HG03060 (cell line): ENCODE results near the gene PIRT.
"Not testable (repeated sequence)": the region's sequence is repeated elsewhere in the genome, so short reads cannot be mapped to it uniquely, and the experiment has no call there.

ENCODE experiments used
- ATAC-seq: cut with Tn5 transposase; IDR thresholded peaks from one replicate; pipeline ENCODE4 v1.9.1; 2021; ENCODE audit warnings: low read depth, moderate number of reproducible peaks; ENCODE audit not compliant: unreplicated experiment

The PIRT gene

DNA sequence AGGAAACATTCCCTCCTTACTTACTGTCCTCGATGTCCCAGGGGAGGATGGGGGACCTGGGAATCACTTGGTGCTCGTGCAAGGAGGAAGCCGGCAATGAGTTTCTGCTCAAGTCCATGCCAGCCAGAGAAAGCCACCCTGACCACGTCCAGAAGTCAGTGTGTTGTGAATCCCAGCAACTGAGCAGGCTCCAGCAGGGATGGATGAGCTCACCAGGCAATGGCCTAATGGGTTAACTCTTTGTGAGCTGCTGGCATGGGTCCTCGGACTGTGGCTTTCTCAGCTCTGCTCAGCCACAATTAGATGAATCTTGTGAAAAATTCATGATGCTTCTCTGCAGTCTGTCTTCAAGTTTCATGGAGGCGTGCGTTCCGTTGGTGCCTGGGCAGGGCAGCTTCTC is at the start of gene PIRT:
PIRT (minus strand) TSS at position 167 of the 400 bp plus-strand sequence. CDS start 12,442 bp downstream, outside the sequence.
- ATAC-seq = no peak

- no peak for ATAC-seq
Observed at GRCh38 chr17:10881959-10882358, 44.1 kb upstream of the PIRT start.

- ATAC-seq = no peak
Observed at GRCh38 chr17:10879190-10879836, 41.4 kb upstream of the PIRT start.

GRCh38 chr17:10875984-10876555 is 38.2 kb upstream of the PIRT start:
- no peak for ATAC-seq

- ATAC-seq = no peak
Observed at GRCh38 chr17:10875430-10875851, 37.6 kb upstream of the PIRT start.

GRCh38 chr17:10871914-10872313 is 34.0 kb upstream of the PIRT start:
- ATAC-seq = no peak

DNA sequence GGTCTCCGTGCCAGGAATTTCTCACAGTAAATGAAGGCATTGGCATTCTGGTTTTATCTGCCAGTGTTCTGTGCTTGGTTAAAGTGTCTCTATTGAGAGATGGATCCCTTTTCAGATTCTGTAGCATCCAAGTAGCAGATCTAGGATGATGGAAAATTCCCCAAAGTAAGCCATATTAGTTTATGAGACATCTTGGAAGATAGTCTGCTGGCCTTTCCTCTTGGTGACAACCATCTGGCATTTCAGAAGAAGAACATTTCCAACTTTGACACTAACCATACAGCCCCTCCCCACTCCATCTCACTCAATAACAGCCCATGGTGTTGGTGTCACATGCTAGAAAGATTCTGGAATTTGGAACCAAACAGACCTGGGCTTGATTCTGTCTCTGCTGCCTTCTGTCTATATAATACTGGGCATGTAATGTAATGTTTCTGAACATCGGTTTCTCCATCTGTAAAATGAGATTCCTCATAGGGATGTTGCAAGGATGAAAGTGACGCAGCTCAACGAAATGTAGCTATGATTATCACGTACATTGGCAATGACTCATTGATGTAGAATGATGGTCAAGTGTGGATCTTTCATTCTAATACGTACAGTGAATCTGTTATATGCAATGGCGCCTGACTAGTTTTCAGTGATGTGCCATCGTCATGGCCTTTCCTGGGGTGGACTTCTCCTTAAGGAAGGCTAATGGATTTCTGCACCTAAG is 32.6 kb upstream of the PIRT start:
- no peak for ATAC-seq

DNA sequence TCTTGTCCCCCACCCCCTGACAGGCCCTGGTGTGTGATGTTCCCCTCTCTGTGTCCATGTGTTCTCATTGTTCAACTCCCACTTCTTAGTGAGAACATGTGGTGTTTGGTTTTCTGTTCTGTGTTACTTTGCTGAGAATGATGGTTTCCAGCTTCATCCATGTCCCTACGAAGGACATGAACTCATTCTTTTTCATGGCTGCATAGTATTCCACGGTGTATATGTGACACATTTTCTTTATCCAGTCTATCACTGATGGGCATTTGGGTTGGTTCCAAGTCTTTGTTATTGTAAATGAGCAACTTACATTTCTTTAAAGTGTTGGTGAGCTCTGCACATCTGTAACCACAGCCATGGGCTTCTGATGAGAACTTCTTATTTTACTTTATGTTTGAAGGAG is 30.9 kb upstream of the PIRT start:
- ATAC-seq = not testable (repeated sequence)

- no peak for ATAC-seq
Observed at GRCh38 chr17:10859051-10859450, 21.2 kb upstream of the PIRT start.

- ATAC-seq = no peak
Observed at GRCh38 chr17:10857976-10858375, 20.1 kb upstream of the PIRT start.

GRCh38 chr17:10846636-10847035 is 8.7 kb upstream of the PIRT start:
- not testable (repeated sequence) for ATAC-seq

DNA sequence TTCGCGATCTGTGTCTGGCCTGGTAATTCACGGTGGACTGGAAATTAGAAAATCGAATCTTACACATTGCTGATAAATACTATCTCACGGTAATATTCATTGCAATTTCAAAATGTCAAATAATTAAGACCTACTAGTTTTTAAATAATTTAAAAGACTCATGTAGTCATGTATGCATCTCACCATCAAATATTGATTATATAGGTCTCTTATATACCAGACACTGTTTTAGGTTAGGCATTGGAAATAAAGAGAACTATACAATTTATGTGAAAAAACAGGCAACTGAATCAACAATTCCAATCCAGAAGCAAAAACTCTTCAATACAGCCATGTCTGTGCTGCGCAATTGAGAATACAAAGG is 7.5 kb upstream of the PIRT start:
- ATAC-seq = no peak

- ATAC-seq = peak; percentile 83
Observed at GRCh38 chr17:10844621-10845387, 6.9 kb upstream of the PIRT start.

- no peak for ATAC-seq
Observed at GRCh38 chr17:10843811-10844210, 5.9 kb upstream of the PIRT start.

- ATAC-seq = no peak
Observed at GRCh38 chr17:10842658-10843057, 4.8 kb upstream of the PIRT start.

GRCh38 chr17:10838682-10839081 is 795 bp upstream of the PIRT start:
- no peak for ATAC-seq

GRCh38 chr17:10836966-10837590 is 809 bp downstream of the PIRT start:
- ATAC-seq = no peak

- no peak for ATAC-seq
Observed at GRCh38 chr17:10836145-10836544, 1.7 kb downstream of the PIRT start.

GRCh38 chr17:10831696-10832095 is 6.2 kb downstream of the PIRT start:
- no peak for ATAC-seq

DNA sequence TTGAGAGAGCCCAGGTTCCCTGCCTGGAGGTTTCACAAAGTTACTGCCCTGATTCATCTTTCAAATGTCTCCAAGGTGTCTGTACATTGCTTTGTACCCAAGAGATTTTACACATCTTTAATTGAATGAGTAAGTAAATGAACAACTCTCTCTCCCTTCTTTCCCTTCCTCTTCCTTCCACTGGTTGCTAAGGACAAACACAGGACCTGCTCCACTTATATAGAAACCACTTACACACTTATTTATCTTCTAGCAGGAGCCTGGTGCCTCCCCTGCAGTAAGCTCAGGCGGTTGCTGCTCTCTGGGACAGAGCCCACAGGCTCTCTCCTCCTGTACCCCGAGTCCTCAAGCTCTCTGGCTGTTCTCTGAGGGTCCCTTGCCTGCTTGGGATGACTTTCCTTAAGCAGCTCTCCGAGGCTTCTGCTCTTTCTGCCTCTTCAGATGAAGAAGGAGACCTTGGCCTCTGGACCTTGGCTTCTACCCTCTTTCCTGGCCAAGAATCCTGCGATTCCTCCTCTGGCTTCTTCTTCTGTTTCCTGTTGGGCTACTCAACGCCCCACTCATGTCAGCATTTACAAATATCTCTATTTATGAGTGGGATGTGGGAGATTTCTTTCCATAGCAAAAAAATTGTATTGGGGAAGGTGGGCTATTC is 9.9 kb downstream of the PIRT start:
- no peak for ATAC-seq
